OCI-LY1 (cell line): ENCODE results near the gene SMAP2.

ENCODE experiments used
- H2AFZ ChIP-seq: fragments of 200-600 bp; sonication (generic), shearing (Covaris generic); 2 replicates; pipeline ENCODE4 v1.6.0; 2014; ENCODE audit warnings: antibody characterized with exemption, mild to moderate bottlenecking, low read length
- H3F3A ChIP-seq: fragments of 200-600 bp; sonication (generic), shearing (Covaris generic); 2 replicates; pipeline ENCODE4 v1.6.0; 2014; ENCODE audit warnings: mild to moderate bottlenecking, antibody characterized with exemption, low read length, moderate library complexity; ENCODE audit not compliant: insufficient read depth
- H3K27ac ChIP-seq: fragments of 200-600 bp; sonication (generic); 2 replicates; pipeline ENCODE4 v1.5.1; 2014; ENCODE audit warnings: low read length, mixed run types, mild to moderate bottlenecking, low read depth; ENCODE audit not compliant: poor library complexity, severe bottlenecking
- H3K27me3 ChIP-seq: fragments of 200-600 bp; sonication (generic); 2 replicates; pipeline ENCODE4 v1.6.0; 2014; ENCODE audit warnings: antibody characterized with exemption, mild to moderate bottlenecking, low read length, moderate library complexity; ENCODE audit not compliant: insufficient read depth
- H3K36me3 ChIP-seq: fragments of 200-600 bp; sonication (generic); 2 replicates; pipeline ENCODE4 v1.6.1; 2014; ENCODE audit warnings: mild to moderate bottlenecking, antibody characterized with exemption, low read length, moderate library complexity, mixed read lengths; ENCODE audit not compliant: insufficient read depth
- H3K4me1 ChIP-seq: fragments of 200-600 bp; sonication (generic); 2 replicates; pipeline ENCODE4 v1.5.1; 2014; ENCODE audit warnings: mild to moderate bottlenecking, low read length, moderate library complexity; ENCODE audit not compliant: insufficient read depth, severe bottlenecking
- H3K4me2 ChIP-seq: fragments of 200-600 bp; sonication (generic), shearing (Covaris generic); 2 replicates; pipeline ENCODE4 v1.6.1; 2014; ENCODE audit warnings: low read length
- H3K4me3 ChIP-seq: fragments of 200-600 bp; sonication (generic); 2 replicates; pipeline ENCODE4 v1.5.1; 2014; ENCODE audit warnings: low read length, low read depth, mild to moderate bottlenecking, mixed read lengths; ENCODE audit not compliant: poor library complexity, severe bottlenecking
- H3K79me2 ChIP-seq: fragments of 200-600 bp; shearing (Covaris generic); 2 replicates; pipeline ENCODE4 v1.6.1; 2016; ENCODE audit warnings: mixed run types, low read length, mixed read lengths; ENCODE audit not compliant: insufficient read depth
- H3K9ac ChIP-seq: fragments of 200-600 bp; sonication (generic), shearing (Covaris generic); 2 replicates; pipeline ENCODE4 v1.6.1; 2014; ENCODE audit warnings: mild to moderate bottlenecking, low read length, mixed read lengths
- H3K9me2 ChIP-seq: fragments of 200-600 bp; sonication (generic), shearing (Covaris generic); 2 replicates; pipeline ENCODE4 v1.6.1; 2014; ENCODE audit warnings: low read depth, mild to moderate bottlenecking, low read length, mixed read lengths
- H3K9me3 ChIP-seq: fragments of 200-600 bp; shearing (Covaris generic); 2 replicates; pipeline ENCODE4 v1.6.1; 2014; ENCODE audit warnings: low read length, mixed read lengths
- H4K20me1 ChIP-seq: fragments of 200-600 bp; sonication (generic), shearing (Covaris generic); 2 replicates; pipeline ENCODE4 v1.6.0; 2016; ENCODE audit warnings: mild to moderate bottlenecking, low read length; ENCODE audit not compliant: insufficient read depth
- EZH2 ChIP-seq: fragments of 200-600 bp; sonication (generic), shearing (Covaris generic); IDR thresholded peaks from 2 replicates; pipeline ENCODE4 v1.8.0; 2017; ENCODE audit warnings: borderline replicate concordance, mixed run types, mild to moderate bottlenecking, antibody characterized with exemption, low read length, moderate library complexity, mixed read lengths
- TF ChIP-seq, protein P1 (sequence below): fragments of 200-600 bp; sonication (generic), shearing (Covaris generic); IDR thresholded peaks from 2 replicates; pipeline ENCODE4 v1.5.1; 2017; ENCODE audit warnings: mild to moderate bottlenecking, antibody characterized with exemption, low read length, moderate library complexity, mixed read lengths

Gene SMAP2

DNA sequence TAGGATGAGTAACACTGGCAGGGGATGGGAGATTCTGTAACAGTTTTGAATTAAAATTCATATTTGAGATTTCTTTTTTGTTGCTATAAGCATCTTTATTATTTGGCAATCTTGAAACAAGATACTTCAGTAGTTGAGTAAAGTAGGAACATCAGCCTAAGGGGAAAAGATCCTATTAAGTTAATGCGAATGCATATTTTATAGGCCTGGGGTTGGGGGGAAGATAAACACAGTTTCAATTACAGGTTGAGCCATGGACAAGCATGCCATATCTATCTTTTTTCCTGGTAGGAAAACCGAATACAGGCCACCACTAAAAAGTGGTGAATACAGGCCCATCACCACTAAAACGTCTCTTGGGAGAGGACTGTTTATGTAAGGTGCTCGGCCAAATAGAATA, 32.3 kb downstream of the SMAP2 start:
- H3K4me3 ChIP-seq = no peak overlapping the region
- no peak overlapping the region for H2AFZ ChIP-seq
- no peak overlapping the region for H3K9ac ChIP-seq
- H3K9me2 ChIP-seq = no peaks in the 10 kb centered on the region
- H3F3A ChIP-seq = no peaks in the 10 kb centered on the region
- peaks cover 26% of the 10 kb centered on the region; the same call in 1 of the 2 replicates for H3K36me3 ChIP-seq
- no peaks in the 10 kb centered on the region for H4K20me1 ChIP-seq
- no peaks in the 10 kb centered on the region for H3K27me3 ChIP-seq
- no peaks in the 10 kb centered on the region for H3K9me3 ChIP-seq
- H3K27ac ChIP-seq = no peak overlapping the region
- H3K79me2 ChIP-seq = peaks cover 18% of the 10 kb centered on the region; the same call in 1 of the 2 replicates
- H3K4me1 ChIP-seq = peaks cover 27% of the 10 kb centered on the region
- TF ChIP-seq, protein P1, sequence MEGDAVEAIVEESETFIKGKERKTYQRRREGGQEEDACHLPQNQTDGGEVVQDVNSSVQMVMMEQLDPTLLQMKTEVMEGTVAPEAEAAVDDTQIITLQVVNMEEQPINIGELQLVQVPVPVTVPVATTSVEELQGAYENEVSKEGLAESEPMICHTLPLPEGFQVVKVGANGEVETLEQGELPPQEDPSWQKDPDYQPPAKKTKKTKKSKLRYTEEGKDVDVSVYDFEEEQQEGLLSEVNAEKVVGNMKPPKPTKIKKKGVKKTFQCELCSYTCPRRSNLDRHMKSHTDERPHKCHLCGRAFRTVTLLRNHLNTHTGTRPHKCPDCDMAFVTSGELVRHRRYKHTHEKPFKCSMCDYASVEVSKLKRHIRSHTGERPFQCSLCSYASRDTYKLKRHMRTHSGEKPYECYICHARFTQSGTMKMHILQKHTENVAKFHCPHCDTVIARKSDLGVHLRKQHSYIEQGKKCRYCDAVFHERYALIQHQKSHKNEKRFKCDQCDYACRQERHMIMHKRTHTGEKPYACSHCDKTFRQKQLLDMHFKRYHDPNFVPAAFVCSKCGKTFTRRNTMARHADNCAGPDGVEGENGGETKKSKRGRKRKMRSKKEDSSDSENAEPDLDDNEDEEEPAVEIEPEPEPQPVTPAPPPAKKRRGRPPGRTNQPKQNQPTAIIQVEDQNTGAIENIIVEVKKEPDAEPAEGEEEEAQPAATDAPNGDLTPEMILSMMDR = no peak
- TF ChIP-seq EZH2 = no peak
- no peak overlapping the region for H3K4me2 ChIP-seq

DNA sequence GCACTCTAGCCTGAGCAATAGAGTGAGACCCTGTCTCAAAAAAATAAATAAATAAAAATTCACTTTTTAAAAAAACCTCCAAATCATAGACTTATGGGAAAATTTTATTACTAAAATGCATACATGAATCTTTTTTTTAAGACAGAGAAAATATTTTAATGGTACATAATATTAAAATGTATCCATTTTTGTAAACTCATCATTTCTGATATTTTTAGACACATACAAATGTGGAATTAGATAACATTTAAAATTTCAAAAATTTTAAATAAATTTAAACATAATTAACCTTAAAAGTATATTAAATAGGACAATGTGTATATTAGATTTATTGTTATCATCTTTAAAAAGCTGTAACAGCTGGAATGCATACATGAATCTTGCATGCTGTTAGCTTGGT, 33.9 kb downstream of the SMAP2 start:
- Histone ChIP-seq H3K9me2 (no peaks in the 10 kb centered on the region), H3K79me2 (peaks cover 11% of the 10 kb centered on the region; the same call in 1 of the 2 replicates), H3K4me2 (no peak overlapping the region), H3K4me1 (peaks cover 10% of the 10 kb centered on the region), H3K4me3 (no peak overlapping the region), H3K27ac (no peak overlapping the region), H3F3A (no peaks in the 10 kb centered on the region), H3K9me3 (no peaks in the 10 kb centered on the region), H2AFZ (no peak overlapping the region), H3K9ac (no peak overlapping the region), H4K20me1 (no peaks in the 10 kb centered on the region), H3K36me3 (peaks cover 32% of the 10 kb centered on the region; the same call in 1 of the 2 replicates), H3K27me3 (no peaks in the 10 kb centered on the region)
- no peak for TF ChIP-seq EZH2
- TF ChIP-seq, protein P1 = no peak

DNA sequence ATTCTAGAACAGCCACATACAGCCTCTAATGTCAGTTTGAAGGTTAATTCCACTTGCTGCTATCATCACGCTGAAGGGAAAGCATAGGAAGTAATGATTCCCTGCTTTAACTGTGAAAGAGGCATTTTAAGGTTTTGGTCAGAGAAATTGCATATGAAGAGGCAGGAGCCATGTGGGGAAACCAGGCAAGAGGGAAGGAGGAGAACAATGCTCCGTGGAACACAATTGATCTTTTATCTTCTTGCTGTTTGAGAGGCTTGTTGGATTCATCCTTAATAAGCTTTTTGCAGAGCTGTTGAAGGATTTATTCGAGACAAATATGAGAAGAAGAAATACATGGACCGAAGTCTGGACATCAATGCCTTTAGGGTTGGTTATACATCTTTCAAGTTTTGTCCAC, 35.9 kb downstream of the SMAP2 start:
- Histone ChIP-seq H3K4me3 (no peak overlapping the region), H3K9me3 (no peaks in the 10 kb centered on the region), H2AFZ (no peak overlapping the region), H3K9me2 (no peaks in the 10 kb centered on the region), H3K27me3 (no peaks in the 10 kb centered on the region), H3K4me2 (no peak overlapping the region), H4K20me1 (no peaks in the 10 kb centered on the region), H3K9ac (no peak overlapping the region), H3K27ac (no peak overlapping the region), H3K79me2 (peaks cover 11% of the 10 kb centered on the region; the same call in 1 of the 2 replicates), H3K36me3 (peaks cover 49% of the 10 kb centered on the region), H3F3A (no peaks in the 10 kb centered on the region), H3K4me1 (peaks cover 4% of the 10 kb centered on the region)
- TF ChIP-seq, protein P1 = no peak
- TF ChIP-seq EZH2 = no peak
